ENCODE data around the gene PLPP3. TPM values are rescaled to one million over a fixed set of nuclear protein-coding genes. Genes with fewer than 3 reads are reported as not detected.
"Not testable (repeated sequence)": the region's sequence is repeated elsewhere in the genome, so short reads cannot be mapped to it uniquely, and the experiment has no call there.

PLPP3 gene
- total and polyA plus RNA-seq, 2 donors (not counting 1 experiment from before 2014, with no cell fraction given): 343 to 465 TPM

- not testable (repeated sequence) for H3K4me3 ChIP-seq (replicated peaks in 1 of 4; ENCODE audit: control extremely low read depth in 1 of 4, insufficient read depth in 1 of 4, low read depth in 3 of 4, low read length in 4 of 4); H3K4me2 ChIP-seq (ENCODE audit: extremely low read depth, insufficient read depth, low read length); H3K27me3 ChIP-seq (ENCODE audit: control insufficient read depth, insufficient read depth, low read length); H3K9ac ChIP-seq (ENCODE audit: insufficient read depth, low read length); H4K20me1 ChIP-seq (ENCODE audit: control insufficient read depth, extremely low read depth, insufficient read depth, low read length); H3K79me2 ChIP-seq (ENCODE audit: control insufficient read depth, insufficient read depth, low read length); H3K36me3 ChIP-seq (ENCODE audit: control insufficient read depth, insufficient read depth, low read length); H3K9me3 ChIP-seq (ENCODE audit: control insufficient read depth, insufficient read depth, low read depth, low read length); DNase-seq (ENCODE audit: low read depth in 2 of 2); H3K27ac ChIP-seq (ENCODE audit: insufficient read depth, low read length); H2AFZ ChIP-seq (ENCODE audit: low read length); H3K4me1 ChIP-seq (ENCODE audit: control insufficient read depth, extremely low read depth, insufficient read depth, low read length)
These were observed 16.2 kb upstream of the PLPP3 start for GRCh38 chr1:56595397-56596191.

GRCh38 chr1:56591909-56592308 lies 12.5 kb upstream of the PLPP3 start:
- no peak for DNase-seq (ENCODE audit: low read depth in 2 of 2)
- Histone ChIP-seq H3K27ac (ENCODE audit: insufficient read depth, low read length) (no peak overlapping the region), H3K36me3 (ENCODE audit: control insufficient read depth, insufficient read depth, low read length) (no peaks in the 10 kb centered on the region), H3K4me3 (replicated peaks in 1 of 4; ENCODE audit: control extremely low read depth in 1 of 4, insufficient read depth in 1 of 4, low read depth in 3 of 4, low read length in 4 of 4) (no peak overlapping the region), H3K9ac (ENCODE audit: insufficient read depth, low read length) (no peak overlapping the region), H3K79me2 (ENCODE audit: control insufficient read depth, insufficient read depth, low read length) (no peaks in the 10 kb centered on the region), H3K4me2 (ENCODE audit: extremely low read depth, insufficient read depth, low read length) (no peak overlapping the region), H3K9me3 (ENCODE audit: control insufficient read depth, insufficient read depth, low read depth, low read length) (no peaks in the 10 kb centered on the region), H4K20me1 (ENCODE audit: control insufficient read depth, extremely low read depth, insufficient read depth, low read length) (no peaks in the 10 kb centered on the region), H3K4me1 (ENCODE audit: control insufficient read depth, extremely low read depth, insufficient read depth, low read length) (no peaks in the 10 kb centered on the region), H2AFZ (ENCODE audit: low read length) (no peak overlapping the region), H3K27me3 (ENCODE audit: control insufficient read depth, insufficient read depth, low read length) (no peaks in the 10 kb centered on the region)
- no peak for TF ChIP-seq EZH2 (IDR thresholded peaks at IDR 0.05; ENCODE audit: low read length, missing control alignments)
- TF ChIP-seq CTCF (conservative IDR thresholded peaks at IDR 0.05 in 1 of 2, IDR thresholded peaks at IDR 0.05 in 1 of 2; ENCODE audit: low read depth in 1 of 2, low read length in 2 of 2): no peak

GRCh38 chr1:56590520-56591011 lies 11.2 kb upstream of the PLPP3 start:
- Histone ChIP-seq H3K9me3 (ENCODE audit: control insufficient read depth, insufficient read depth, low read depth, low read length) (no peaks in the 10 kb centered on the region), H3K4me3 (replicated peaks in 1 of 4; ENCODE audit: control extremely low read depth in 1 of 4, insufficient read depth in 1 of 4, low read depth in 3 of 4, low read length in 4 of 4) (no peak overlapping the region), H4K20me1 (ENCODE audit: control insufficient read depth, extremely low read depth, insufficient read depth, low read length) (no peaks in the 10 kb centered on the region), H3K4me1 (ENCODE audit: control insufficient read depth, extremely low read depth, insufficient read depth, low read length) (no peaks in the 10 kb centered on the region), H3K9ac (ENCODE audit: insufficient read depth, low read length) (no peak overlapping the region), H3K27ac (ENCODE audit: insufficient read depth, low read length) (no peak overlapping the region), H3K79me2 (ENCODE audit: control insufficient read depth, insufficient read depth, low read length) (no peaks in the 10 kb centered on the region), H2AFZ (ENCODE audit: low read length) (no peak overlapping the region), H3K27me3 (ENCODE audit: control insufficient read depth, insufficient read depth, low read length) (no peaks in the 10 kb centered on the region), H3K36me3 (ENCODE audit: control insufficient read depth, insufficient read depth, low read length) (no peaks in the 10 kb centered on the region), H3K4me2 (ENCODE audit: extremely low read depth, insufficient read depth, low read length) (no peak overlapping the region)
- peak; percentile 41 to 42 for DNase-seq (ENCODE audit: low read depth in 2 of 2)
- no peak for TF ChIP-seq CTCF (conservative IDR thresholded peaks at IDR 0.05 in 1 of 2, IDR thresholded peaks at IDR 0.05 in 1 of 2; ENCODE audit: low read depth in 1 of 2, low read length in 2 of 2)
- TF ChIP-seq EZH2 (IDR thresholded peaks at IDR 0.05; ENCODE audit: low read length, missing control alignments): no peak

Measured in fibroblast of lung (primary cell).